Kasumi-1 (cell line): ENCODE results near the gene MTSS2.

Experiments
- DNase-seq, 2 experiments: peaks; one replicate each; lab custom pipeline; 2025; lab: John Stamatoyannopoulos, UW

The MTSS2 gene

GRCh38 chr16:70715055-70715858 is 29.4 kb upstream of the MTSS2 start:
- no peak for DNase-seq

- no peak for DNase-seq
Measured at GRCh38 chr16:70714581-70715054, 28.8 kb upstream of the MTSS2 start.

- DNase-seq, result no peak
Measured at GRCh38 chr16:70713824-70714223, 28.0 kb upstream of the MTSS2 start.

- no peak for DNase-seq
Measured at GRCh38 chr16:70713342-70713741, 27.5 kb upstream of the MTSS2 start.

- no peak for DNase-seq
Measured at GRCh38 chr16:70712942-70713341, 27.1 kb upstream of the MTSS2 start.

- no peak for DNase-seq
Measured at GRCh38 chr16:70712359-70712758, 26.5 kb upstream of the MTSS2 start.

- DNase-seq, result no peak
Measured at GRCh38 chr16:70711211-70712031, 25.6 kb upstream of the MTSS2 start.

- DNase-seq, result no peak
Measured at GRCh38 chr16:70710422-70711210, 24.8 kb upstream of the MTSS2 start.

GRCh38 chr16:70709942-70710341 is 24.1 kb upstream of the MTSS2 start:
- no peak for DNase-seq

- no peak for DNase-seq
Measured at GRCh38 chr16:70709457-70709856, 23.6 kb upstream of the MTSS2 start.

GRCh38 chr16:70708366-70709246 is 22.8 kb upstream of the MTSS2 start:
- no peak for DNase-seq

- no peak for DNase-seq
Measured at GRCh38 chr16:70706948-70707465, 21.2 kb upstream of the MTSS2 start.

GRCh38 chr16:70705056-70705455 is 19.2 kb upstream of the MTSS2 start:
- DNase-seq, result no peak

- DNase-seq, result no peak
Measured at GRCh38 chr16:70704586-70704985, 18.7 kb upstream of the MTSS2 start.

- DNase-seq, result no peak
Measured at GRCh38 chr16:70703835-70704381, 18.1 kb upstream of the MTSS2 start.

GRCh38 chr16:70703041-70703834 is 17.4 kb upstream of the MTSS2 start:
- no peak for DNase-seq

- no peak for DNase-seq
Measured at GRCh38 chr16:70702624-70703023, 16.8 kb upstream of the MTSS2 start.

- no peak for DNase-seq
Measured at GRCh38 chr16:70701998-70702397, 16.1 kb upstream of the MTSS2 start.

- DNase-seq, result no peak
Measured at GRCh38 chr16:70701596-70701995, 15.7 kb upstream of the MTSS2 start.

- no peak for DNase-seq
Measured at GRCh38 chr16:70701036-70701435, 15.2 kb upstream of the MTSS2 start.
